ENCODE data around the gene GFRA1. TPM values are rescaled to one million over a fixed set of nuclear protein-coding genes. Genes with fewer than 3 reads are reported as not detected.

GFRA1 gene
- polyA plus RNA-seq, 3 donors = not detected

- no peaks in the 10 kb centered on the region for H3K9me3 Mint-ChIP-seq
- H2AFZ ChIP-seq (ENCODE audit: insufficient read depth, low read depth, low read length, poor library complexity, severe bottlenecking) = no peak overlapping the region
- no peak overlapping the region for H3K4me3 ChIP-seq (replicated peaks in 1 of 3; ENCODE audit: low read depth in 2 of 3, low read length in 3 of 3)
- DNase-seq = no peak
- intact Hi-C loops (cut with micrococcal nuclease) = no loop called here
- peaks cover 3 to 6% (median 6%) of the 10 kb centered on the region in 3 donors for H3K27me3 Mint-ChIP-seq (ENCODE audit: low read depth in 3 of 3)
- no peak overlapping the region for H3K27ac ChIP-seq (ENCODE audit: low read depth in 1 of 2, low read length in 2 of 2)
- H3K36me3 Mint-ChIP-seq = no peaks in the 10 kb centered on the region
- no peaks in the 10 kb centered on the region for H3K9me3 ChIP-seq (replicated peaks in 1 of 2; ENCODE audit: control insufficient read depth in 1 of 2, insufficient read depth in 1 of 2, low read length in 2 of 2)
- H3K79me2 ChIP-seq (ENCODE audit: insufficient read depth, low read length) = no peaks in the 10 kb centered on the region
- no peak overlapping the region for H3K4me3 Mint-ChIP-seq
- no peak overlapping the region for H3K27ac Mint-ChIP-seq
- no peaks in the 10 kb centered on the region for H3K4me1 Mint-ChIP-seq
- no peak overlapping the region for H3K4me2 ChIP-seq (replicated peaks; ENCODE audit: extremely low read depth, low read length, poor library complexity, severe bottlenecking)
- H3K4me1 ChIP-seq (ENCODE audit: control insufficient read depth in 1 of 2, insufficient read depth in 2 of 2, low read length in 2 of 2) = no peaks in the 10 kb centered on the region
- no peaks in the 10 kb centered on the region for H4K20me1 ChIP-seq (ENCODE audit: insufficient read depth, low read length)
- no peak for TF ChIP-seq CTCF (IDR thresholded peaks at IDR 0.05)
- H3K27me3 ChIP-seq (ENCODE audit: control insufficient read depth in 2 of 2, insufficient read depth in 2 of 2, low read length in 2 of 2) = no peaks in the 10 kb centered on the region
- no peaks in the 10 kb centered on the region for H3K36me3 ChIP-seq (replicated peaks in 1 of 2; ENCODE audit: control insufficient read depth in 1 of 2, insufficient read depth in 2 of 2, low read length in 2 of 2)
- H3K9ac ChIP-seq (ENCODE audit: insufficient read depth, low read length, poor library complexity, severe bottlenecking) = no peak overlapping the region
- 74% methylated on average over 7 of the region's 7 CpGs for WGBS (ENCODE audit: insufficient coverage)
Measured at GRCh38 chr10:116296291-116296721, 23.3 kb upstream of the GFRA1 start.

- Histone ChIP-seq H2AFZ (ENCODE audit: insufficient read depth, low read depth, low read length, poor library complexity, severe bottlenecking) (no peak overlapping the region), H3K4me3 (replicated peaks in 1 of 3; ENCODE audit: low read depth in 2 of 3, low read length in 3 of 3) (no peak overlapping the region), H3K9ac (ENCODE audit: insufficient read depth, low read length, poor library complexity, severe bottlenecking) (no peak overlapping the region), H3K27ac (ENCODE audit: low read depth in 1 of 2, low read length in 2 of 2) (no peak overlapping the region), H3K27me3 (ENCODE audit: control insufficient read depth in 2 of 2, insufficient read depth in 2 of 2, low read length in 2 of 2) (peaks cover 0 to under 1% of the 10 kb centered on the region in 2 donors), H3K4me1 (ENCODE audit: control insufficient read depth in 1 of 2, insufficient read depth in 2 of 2, low read length in 2 of 2) (no peaks in the 10 kb centered on the region), H4K20me1 (ENCODE audit: insufficient read depth, low read length) (no peaks in the 10 kb centered on the region), H3K4me2 (replicated peaks; ENCODE audit: extremely low read depth, low read length, poor library complexity, severe bottlenecking) (no peak overlapping the region), H3K79me2 (ENCODE audit: insufficient read depth, low read length) (no peaks in the 10 kb centered on the region), H3K9me3 (replicated peaks in 1 of 2; ENCODE audit: control insufficient read depth in 1 of 2, insufficient read depth in 1 of 2, low read length in 2 of 2) (no peaks in the 10 kb centered on the region), H3K36me3 (replicated peaks in 1 of 2; ENCODE audit: control insufficient read depth in 1 of 2, insufficient read depth in 2 of 2, low read length in 2 of 2) (no peaks in the 10 kb centered on the region)
- no peaks in the 10 kb centered on the region for H3K4me1 Mint-ChIP-seq
- no peaks in the 10 kb centered on the region for H3K36me3 Mint-ChIP-seq
- no peak overlapping the region for H3K4me3 Mint-ChIP-seq
- no peak for TF ChIP-seq CTCF (IDR thresholded peaks at IDR 0.05)
- no peak overlapping the region for H3K27ac Mint-ChIP-seq
- H3K9me3 Mint-ChIP-seq = no peaks in the 10 kb centered on the region
- DNase-seq = no peak
- peaks cover 3 to 8% (median 6%) of the 10 kb centered on the region in 3 donors for H3K27me3 Mint-ChIP-seq (ENCODE audit: low read depth in 3 of 3)
- intact Hi-C loops (cut with micrococcal nuclease) = no loop called here
Measured at GRCh38 chr10:116292493-116292892, 19.5 kb upstream of the GFRA1 start.

All from CD14-positive monocyte (primary cell).